HG02571 (cell line): ENCODE results near the gene GNAQ.

Source experiments
- ATAC-seq: cut with Tn5 transposase; IDR thresholded peaks from one replicate; pipeline ENCODE4 v1.9.1; 2021; ENCODE audit warnings: mild to moderate bottlenecking, moderate library complexity; ENCODE audit not compliant: unreplicated experiment

The GNAQ gene

DNA sequence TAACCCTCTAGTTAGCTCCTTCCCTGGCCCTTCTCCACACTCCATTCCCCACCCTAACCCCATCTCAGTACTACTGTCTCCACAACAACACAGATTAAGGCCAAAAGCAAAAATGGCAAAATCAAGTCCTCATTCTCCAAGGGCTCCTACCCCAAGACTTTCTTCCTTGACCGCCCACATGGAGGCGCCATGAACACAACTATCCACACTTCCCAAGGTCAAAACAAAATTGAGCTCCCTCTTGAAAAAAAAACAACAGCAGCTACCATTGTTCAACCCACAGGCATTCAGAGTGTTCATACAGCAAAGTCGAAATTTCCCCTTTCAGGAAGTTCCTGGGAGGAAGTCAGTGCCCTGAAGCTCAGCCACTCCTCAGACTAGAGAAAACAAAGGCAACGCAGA is 54.4 kb downstream of the GNAQ start:
- ATAC-seq, result no peak

DNA sequence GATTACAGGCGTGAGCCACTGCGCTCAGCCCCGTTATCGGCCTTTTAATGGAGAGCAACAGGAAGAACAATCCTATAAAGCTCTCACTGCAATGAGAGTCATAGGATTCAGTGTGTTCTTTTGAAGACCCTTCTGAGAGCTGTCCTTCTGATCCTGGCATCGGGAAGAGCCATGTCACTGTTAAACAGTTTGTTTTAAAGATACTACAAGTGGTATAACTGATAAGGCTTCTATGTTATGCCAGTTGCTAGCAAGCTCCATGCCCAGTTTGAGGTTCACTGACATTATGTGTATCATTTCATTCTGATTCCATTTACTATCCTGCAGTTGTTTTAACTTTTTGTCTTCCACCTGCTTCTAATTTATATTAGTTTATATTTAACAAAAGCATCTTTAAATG is 55.8 kb downstream of the GNAQ start:
- no peak for ATAC-seq

DNA sequence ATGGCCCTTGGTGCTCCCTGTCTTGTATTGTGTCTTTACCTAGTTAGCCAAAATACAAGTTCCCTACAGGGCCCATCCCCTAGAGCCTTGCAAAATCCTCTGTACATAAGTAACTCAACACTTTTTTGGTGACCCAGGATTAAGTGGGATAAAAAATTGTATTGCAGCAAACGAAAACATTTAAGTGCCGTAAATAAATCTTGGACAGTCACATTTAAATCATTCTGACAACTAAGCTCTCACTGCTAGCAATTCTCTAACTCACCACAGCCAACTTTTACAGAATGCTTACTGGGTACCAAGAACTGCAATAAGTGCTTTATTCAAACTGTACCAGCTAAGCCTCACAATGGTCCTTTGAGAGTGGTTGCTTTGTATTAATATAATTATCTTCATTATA is 56.6 kb downstream of the GNAQ start:
- no peak for ATAC-seq

DNA sequence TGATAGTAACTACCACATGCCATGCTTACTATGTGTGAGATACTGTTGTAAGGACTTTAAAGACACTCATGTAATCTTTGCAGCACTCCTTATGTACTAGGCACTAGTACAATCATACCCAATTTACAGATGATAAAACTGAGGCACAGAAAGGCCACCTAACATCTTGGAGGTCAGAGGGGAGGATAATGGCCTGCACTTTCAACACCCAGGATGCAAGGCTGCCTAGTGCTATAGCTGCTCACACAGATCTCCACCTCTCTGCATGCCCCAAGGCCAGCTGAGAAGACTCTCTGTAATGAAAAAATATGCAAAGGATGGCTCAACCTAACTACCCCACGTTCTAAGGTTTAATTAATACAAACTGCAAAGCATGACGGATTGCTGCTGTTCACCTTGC is 57.2 kb downstream of the GNAQ start:
- ATAC-seq, result no peak

DNA sequence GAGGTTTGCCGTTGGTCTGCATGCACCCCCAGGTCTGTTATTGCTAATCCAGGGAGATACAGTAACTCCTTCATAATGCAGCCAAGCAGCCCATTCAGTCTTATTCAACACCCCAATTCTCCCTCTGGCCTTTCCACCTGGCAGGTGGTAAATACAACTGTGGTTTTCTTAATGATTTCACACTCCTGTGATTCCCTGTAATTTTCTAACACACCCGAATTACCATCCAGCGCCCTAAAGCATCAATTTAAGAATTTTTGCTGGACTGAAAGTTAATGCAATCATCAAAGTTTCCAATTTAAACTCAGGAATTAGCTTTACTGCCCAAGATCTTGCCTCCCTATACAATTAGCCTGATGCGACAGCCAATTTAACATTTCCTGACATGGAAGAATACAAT is 62.5 kb downstream of the GNAQ start:
- ATAC-seq, result no peak

DNA sequence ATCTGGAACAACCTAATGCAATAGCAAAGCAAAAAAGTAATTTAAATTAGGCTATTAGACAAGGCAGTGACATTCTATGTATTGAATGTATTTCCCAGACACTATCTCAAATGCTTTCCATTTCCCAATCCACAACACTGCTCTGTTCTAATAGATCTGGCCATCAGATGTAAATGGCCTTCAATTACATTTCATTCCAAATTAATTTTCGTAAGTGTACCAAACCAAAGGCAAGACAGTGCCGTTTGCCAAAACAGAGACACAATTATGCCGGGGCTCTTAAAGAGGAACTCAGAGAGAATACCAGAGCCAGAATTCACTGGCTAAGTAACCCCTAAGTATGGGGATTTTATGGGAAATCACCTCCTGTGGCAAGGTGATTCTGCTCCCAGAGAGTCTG is 63.1 kb downstream of the GNAQ start:
- ATAC-seq, result no peak

DNA sequence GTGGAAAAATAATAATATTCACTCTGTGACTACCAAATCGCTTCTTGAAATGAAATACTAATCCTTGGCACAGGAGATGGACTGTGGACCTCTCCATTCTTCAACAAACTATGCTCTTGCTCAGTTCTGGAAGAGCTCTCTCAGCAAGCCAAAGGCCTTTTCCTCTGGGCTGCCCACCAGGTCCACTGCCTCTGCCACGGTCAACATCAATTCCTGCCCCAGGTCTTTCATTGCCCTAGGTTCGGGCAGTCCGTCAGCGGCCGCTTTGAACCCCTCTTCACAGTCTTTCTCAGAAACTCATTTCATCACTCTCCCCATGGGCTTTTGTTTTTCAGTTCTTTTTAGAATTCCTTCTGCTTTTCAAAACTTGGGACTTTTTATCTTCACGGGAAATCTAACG is 64.9 kb downstream of the GNAQ start:
- no peak for ATAC-seq

DNA sequence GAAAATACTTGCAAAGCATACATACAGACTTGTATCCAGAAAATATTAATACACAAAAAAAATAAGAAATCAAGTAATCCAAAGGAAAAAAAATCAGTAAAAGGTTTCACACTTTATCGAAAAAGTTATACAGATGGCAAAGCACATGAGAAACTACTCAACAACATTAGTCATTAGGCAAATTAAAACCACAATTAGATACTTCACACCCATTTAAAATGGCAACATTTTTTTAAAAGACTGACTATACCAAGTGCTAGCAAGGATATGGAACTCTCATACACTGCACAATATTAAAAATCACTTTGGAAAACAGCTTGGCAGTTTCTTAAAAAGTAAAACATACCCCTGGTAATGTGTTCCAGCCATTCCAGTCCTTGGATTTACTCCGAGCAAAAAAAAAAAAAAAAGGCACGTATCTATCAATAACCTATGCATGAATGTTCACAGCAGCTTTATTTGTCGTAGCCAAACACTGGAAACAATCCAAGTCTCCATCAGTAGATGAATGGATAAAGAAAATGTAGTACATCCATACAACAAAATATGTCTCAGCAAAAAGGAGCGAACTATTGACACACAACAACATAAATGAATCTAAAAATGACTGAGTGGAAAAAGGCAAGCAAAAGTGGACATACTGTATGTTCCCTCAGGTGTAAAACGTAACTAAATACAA is 66.0 kb downstream of the GNAQ start:
- no peak for ATAC-seq

DNA sequence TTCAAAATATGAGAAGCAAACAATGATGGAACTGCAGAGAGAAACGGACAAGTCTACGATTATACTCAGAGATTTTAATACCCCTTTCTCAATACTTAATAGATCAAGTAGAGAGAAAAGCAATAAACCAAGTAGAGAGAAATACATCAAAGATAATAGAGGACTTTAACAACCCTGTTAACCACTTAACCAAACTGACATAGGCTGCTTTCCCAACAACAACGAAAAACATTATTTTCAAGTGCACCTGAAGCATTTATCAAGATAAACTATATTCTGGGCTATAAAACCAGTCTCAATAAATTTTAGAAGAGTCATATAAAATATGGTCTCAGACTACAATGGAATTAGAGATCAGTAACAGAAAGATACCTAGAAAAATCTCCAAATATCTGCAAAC is 67.4 kb downstream of the GNAQ start:
- no peak for ATAC-seq

DNA sequence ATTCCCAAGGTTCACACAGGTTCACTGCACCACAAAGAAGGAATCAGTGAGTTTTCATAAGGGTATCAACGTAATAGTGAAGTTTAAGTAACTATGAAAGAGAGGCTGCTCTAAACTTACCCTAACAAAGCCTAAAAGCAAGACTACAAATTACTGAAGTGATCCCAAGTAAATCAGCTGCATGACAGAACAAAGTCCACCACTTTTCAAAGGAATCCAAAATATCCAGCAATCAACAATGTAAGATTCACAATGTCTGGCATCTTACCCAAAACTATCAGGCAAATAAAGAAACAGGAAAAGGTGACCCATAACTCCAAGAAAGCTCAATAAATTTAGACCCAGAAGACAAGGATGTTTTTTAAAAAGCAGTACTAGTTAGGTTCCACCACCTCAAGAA is 70.1 kb downstream of the GNAQ start:
- no peak for ATAC-seq

DNA sequence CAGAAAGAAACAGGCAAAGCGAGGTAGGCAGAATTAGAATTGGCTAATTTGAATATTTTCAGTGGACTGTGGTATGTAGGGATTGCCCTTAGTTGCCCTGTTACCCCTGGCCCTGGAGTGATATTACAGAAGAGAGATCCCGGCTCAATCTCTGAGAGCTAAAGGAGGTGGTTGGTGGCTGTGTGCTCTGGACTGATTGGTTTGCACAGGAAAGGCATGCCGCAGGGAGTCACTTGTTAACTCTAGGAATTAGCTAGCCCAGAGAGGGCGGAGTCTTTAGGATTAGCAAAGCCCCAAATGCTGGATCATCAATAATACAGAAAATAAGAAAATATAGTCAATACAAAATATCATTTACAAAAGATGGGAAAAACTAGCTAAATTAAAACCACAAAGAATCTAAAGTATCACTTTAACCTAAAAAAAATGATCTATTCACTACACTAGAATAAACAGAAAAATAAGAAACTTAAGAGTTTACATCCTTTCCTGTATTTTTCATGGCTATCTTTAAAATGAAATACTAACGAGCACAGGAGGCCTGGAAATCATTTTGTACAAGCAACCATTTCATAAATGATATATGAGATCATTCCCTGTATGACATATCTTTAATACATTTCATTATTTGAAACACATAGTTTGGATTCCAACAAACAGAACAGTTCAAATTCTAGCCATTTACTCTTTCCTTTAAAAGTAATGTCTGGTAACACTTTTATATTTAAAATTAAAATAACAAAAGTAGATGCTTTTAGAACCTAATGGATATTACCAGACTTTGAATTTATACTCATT is 71.1 kb downstream of the GNAQ start:
- no peak for ATAC-seq

DNA sequence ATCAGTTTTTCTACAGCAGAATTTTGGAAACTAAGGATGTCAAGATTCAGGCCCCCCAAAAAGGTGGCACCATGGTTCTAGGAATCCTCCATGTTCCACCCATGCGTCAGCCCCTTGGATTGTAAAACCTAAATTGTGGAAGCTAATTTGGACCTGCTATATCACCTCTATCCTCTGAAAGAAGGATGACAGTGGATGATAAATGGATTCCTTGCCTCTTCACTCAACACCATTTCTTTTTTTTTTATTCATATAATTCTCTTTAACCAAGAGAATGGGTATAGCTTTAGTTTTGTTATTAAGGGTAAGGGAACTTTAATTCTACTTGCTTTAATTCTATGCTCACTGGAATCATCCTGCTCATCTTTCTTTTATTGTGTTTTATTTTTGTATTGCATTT is 71.8 kb downstream of the GNAQ start:
- no peak for ATAC-seq

DNA sequence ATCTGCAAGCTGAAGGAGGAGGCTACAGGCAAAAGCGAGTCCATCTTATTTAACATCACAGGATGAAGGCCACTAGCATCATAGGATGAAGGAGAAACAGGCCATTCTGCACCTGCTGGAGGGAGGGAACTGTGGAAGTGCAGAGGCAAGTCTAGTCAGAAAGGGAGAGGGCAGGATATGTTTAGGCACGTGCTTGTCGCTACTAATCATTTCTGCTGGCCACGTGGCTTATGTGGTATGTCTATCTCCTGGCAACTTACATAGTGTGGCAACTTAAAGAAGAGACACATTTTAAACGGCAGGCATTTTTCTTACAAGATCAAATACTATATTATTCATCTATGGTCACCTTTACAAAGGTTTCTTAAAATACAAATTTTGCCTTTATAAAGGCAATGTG is 74.0 kb downstream of the GNAQ start:
- no peak for ATAC-seq

DNA sequence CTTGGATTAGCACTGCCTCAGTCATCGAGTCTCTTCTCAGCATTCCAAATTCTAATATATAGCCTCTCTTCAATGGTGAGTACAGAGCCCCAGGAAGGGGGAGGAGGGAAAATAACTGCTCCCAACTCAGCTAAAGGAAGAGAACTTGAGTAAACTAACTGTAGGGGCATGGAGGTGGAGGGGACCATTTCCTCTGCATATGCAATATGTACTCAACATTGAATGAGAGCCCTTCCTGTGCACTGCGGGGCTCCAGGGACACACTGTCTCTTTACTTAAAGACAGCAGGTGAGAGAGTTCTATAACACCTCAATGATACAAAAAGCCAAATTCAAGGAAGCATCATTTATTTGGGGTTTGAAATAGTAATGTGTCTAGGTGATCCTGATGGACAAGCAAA is 75.1 kb downstream of the GNAQ start:
- no peak for ATAC-seq

DNA sequence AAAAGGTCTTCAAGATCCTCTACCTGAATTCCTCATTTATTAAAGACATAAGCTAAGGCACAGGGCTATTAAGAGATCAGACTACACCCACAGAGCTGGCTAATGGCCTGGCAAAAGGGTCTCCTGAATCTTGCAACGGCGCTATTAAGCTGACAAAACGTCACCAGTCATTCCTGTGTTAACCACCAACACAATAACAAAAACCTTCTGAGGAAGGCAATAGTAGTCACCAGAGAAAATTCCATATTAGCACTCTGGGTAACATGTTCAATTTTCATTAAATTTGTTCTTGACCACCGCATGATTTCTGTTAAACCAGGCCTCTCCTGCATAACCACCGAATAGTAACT is 77.0 kb downstream of the GNAQ start:
- no peak for ATAC-seq

DNA sequence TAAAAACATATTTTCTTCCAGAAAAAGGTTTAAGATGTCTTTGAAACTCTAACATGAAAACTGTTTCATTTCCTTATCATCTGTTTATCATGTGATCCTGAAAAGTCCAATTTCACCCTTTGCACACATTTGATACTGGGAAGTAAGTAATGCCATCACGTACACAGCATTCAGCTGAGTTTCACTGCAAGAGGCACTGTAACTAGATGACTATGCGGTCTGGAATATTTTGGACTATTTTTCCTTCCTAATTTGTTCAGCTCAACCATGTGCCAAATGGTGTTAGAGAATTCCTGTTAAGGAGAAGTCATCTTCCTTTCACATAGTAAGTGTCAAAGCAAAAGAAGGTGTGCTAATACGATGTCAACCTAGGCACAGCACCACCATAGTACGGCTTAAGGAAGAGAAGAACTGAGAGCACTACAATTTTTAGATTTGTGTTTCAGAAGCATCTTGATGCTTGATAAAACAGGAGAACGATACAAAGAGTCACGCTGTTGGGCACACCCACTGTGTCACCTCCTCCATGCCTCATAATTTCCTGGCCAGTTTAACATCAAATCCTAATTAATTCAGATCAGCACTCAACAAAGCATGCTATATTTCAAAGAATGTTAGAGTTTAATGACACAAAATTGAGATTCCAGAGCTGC is 77.5 kb downstream of the GNAQ start:
- no peak for ATAC-seq

DNA sequence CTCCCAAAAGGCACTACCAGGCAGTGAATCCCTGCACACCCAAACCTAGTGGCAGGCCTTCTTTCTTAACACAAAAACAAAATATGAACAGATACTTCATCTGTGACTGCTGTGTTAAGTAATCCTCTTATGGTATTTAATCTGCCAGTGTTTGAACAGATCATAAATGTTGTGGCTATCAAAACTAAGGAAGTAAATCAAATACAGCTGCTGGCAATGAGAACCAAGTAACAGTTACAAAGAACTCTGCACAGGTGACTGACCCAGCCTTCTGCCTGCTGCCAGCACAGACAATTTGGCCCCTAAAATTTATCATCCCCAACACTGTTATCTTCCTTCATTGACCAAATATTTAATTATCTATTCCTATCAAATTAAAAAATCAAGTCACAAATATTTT is 78.0 kb downstream of the GNAQ start:
- ATAC-seq, result no peak

DNA sequence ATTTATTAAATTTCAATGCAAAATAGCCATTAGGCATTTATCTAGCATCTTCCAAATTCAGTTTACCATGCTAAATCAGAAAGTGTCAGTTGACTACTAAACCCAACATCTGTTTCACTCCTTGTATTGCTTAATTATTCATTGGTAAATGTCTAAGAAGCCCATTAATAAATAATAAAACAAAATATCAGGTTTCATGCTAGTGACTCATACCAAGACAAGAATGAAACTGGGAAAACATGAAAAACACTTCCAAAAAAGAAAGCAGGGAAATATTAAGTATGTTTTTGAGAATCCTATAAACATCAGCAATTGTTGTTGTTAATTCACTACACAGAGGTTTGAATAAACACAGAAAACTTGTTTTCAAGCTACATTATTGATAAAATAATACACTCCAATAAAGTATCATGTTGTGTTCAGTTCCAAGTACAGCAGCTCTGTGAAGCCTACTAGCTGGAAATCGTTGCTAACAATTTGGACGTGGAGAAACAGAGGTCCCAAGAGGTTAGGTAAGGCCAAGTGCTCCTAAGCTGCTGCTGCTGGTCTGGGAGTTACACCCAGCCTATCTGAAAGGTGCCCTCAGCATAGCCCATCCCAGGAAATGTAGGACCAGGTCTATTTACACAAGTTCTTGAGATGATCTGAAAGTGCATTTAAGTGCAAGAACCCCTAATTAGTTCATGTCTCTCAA is 78.8 kb downstream of the GNAQ start:
- no peak for ATAC-seq

DNA sequence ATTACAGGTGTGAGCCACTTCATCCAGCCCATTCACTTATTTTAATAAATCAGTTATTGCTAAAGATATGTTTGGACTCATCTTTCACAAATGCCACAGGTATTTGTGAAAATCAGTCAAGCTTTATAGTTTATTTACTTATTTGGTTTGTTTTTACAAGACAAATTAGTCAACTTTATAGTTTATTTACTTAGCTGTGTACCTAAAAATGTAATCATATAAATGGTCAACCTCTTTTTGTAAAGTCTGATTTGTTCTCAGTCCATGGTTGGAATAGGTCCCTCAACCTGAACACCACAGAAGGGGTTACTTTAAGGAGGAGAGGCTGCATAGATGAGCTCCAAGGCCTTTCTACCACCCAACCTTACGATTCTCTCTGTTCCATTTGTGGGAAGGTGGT is 80.2 kb downstream of the GNAQ start:
- no peak for ATAC-seq

DNA sequence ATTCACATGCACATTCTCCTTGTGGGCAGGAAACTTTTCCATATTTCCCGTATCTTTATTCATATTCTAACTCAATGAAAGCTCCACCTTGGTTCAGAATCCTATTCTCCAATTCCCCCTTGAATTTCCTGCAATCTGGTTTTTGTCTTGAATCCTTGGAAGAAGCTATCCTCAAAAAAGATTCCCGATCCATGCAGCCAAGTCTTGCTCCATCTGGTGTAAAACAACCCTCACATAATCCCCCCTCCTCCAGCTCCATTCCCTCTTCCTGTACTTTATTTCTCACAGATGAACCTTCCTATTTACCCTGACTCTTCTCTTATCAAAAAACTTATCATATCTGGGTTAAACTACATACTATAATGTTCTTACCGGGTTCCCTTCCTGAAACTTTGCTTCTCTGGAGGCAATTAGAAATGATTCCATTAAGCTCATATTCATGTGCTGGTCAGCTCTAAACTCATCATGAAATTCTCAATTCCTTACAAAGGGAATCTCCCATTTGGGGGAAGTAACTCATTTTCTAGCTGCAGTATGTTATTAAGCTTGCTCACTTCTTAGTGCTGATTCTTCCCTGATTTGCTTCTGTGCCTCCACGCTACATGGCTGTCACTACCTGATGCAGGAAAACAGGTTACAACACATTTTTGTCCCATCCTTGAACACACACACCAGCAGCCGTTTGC is 81.7 kb downstream of the GNAQ start:
- ATAC-seq, result no peak

DNA sequence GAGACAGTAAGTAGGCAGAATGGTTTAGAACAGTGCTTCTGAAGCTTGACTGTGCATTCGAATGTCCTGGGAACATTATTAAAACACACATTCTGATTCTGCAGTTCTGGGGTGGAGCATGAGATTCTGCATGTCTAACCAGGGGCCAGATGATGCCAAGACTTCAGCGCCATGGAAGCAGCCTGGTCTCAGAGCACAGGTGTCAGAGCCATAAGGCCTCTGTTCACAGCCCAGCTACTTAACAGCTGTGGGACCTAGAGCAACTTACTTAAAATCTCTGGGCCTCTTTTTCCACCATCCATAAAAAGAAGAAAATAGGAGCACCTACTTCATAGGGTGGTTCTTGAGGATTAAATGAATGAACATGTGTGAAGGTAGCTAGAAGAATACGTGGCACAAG is 84.0 kb downstream of the GNAQ start:
- no peak for ATAC-seq
